ENCODE measurements around the gene ANKRD42. TPM values are rescaled to one million over a fixed set of nuclear protein-coding genes. Genes with fewer than 3 reads are reported as not detected.

ANKRD42 gene
- total RNA-seq, 1 donor from 2014 or later = 7.9 TPM

DNA sequence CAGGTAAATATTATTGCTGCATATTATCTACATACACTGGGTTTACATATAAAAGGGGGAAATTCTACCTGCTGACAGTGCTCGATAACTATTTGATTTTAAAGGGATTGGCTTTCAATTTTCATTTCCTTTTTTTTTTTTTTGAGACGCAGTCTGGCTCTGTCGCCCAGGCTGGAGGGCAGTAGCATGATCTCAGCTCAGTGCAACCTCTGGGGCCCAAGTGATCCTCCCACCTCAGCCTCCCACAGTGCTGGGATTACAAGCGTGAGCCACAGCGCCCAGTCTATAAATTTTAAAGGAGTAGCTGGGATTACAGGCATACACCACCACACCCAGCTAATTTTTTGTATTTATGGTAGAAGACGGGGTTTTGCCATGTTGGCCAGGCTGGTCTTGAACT, 39.7 kb upstream of the ANKRD42 start:
- TF ChIP-seq, protein P1, sequence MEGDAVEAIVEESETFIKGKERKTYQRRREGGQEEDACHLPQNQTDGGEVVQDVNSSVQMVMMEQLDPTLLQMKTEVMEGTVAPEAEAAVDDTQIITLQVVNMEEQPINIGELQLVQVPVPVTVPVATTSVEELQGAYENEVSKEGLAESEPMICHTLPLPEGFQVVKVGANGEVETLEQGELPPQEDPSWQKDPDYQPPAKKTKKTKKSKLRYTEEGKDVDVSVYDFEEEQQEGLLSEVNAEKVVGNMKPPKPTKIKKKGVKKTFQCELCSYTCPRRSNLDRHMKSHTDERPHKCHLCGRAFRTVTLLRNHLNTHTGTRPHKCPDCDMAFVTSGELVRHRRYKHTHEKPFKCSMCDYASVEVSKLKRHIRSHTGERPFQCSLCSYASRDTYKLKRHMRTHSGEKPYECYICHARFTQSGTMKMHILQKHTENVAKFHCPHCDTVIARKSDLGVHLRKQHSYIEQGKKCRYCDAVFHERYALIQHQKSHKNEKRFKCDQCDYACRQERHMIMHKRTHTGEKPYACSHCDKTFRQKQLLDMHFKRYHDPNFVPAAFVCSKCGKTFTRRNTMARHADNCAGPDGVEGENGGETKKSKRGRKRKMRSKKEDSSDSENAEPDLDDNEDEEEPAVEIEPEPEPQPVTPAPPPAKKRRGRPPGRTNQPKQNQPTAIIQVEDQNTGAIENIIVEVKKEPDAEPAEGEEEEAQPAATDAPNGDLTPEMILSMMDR (conservative IDR thresholded peaks at IDR 0.05) = no peak
- no peaks in the 10 kb centered on the region for H3K4me1 Mint-ChIP-seq
- H3K27me3 Mint-ChIP-seq (ENCODE audit: low read depth) = peaks cover 5% of the 10 kb centered on the region
- H3K27ac Mint-ChIP-seq (ENCODE audit: unreplicated experiment) = no peak overlapping the region
- no peaks in the 10 kb centered on the region for H3K9me3 Mint-ChIP-seq
- DNase-seq (ENCODE audit: low read depth, low spot score) = no peak
- H3K36me3 Mint-ChIP-seq (ENCODE audit: low read depth) = no peaks in the 10 kb centered on the region
- H3K4me3 Mint-ChIP-seq = no peak overlapping the region

- H3K27me3 Mint-ChIP-seq (ENCODE audit: low read depth) = peaks cover 5% of the 10 kb centered on the region
- peaks cover 26% of the 10 kb centered on the region for H3K4me1 Mint-ChIP-seq
- H3K4me3 Mint-ChIP-seq = peak overlapping the region; percentile 100
- TF ChIP-seq, protein P1 (conservative IDR thresholded peaks at IDR 0.05) = no peak
- no peaks in the 10 kb centered on the region for H3K9me3 Mint-ChIP-seq
- DNase-seq (ENCODE audit: low read depth, low spot score) = peak; percentile 89
- H3K27ac Mint-ChIP-seq (ENCODE audit: unreplicated experiment) = peak overlapping the region; percentile 76
- H3K36me3 Mint-ChIP-seq (ENCODE audit: low read depth) = peaks cover 6% of the 10 kb centered on the region
These were observed 37.1 kb upstream of the ANKRD42 start for GRCh38 chr11:83156144-83156995.

DNA sequence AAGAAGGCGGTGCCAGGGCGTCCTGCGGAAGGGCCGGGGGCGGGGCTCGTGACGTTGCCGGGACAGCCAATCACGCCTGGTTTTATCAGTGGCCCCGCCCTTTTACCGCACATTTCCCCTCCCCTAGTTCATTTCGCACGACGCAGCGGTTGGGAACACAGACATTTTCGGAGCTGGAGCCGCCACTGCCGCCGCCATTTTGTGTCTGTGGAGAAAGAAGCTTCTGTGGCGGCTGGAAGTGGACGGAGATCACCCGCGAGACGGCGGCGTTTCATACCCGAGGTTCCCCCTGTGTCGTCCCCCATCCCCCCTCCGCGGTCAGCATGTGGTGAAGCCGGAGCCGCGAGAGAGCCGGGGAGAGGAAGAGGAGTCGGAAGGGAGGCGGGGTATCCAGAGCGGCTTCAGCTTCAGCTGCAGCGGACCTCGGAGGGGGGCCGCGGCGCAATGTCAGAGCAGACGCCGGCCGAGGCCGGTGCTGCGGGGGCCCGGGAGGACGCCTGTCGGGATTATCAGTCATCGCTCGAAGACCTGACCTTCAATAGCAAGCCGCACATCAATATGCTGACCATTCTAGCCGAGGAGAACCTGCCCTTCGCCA, 36.4 kb upstream of the ANKRD42 start, which contains the start of gene PCF11:
Gene PCF11, plus strand, starts transcription at position 136 of the 598 bp plus-strand sequence. Its CDS starts 309 bp downstream, at position 445.
- H3K9me3 Mint-ChIP-seq = no peaks in the 10 kb centered on the region
- peaks cover 5% of the 10 kb centered on the region for H3K27me3 Mint-ChIP-seq (ENCODE audit: low read depth)
- H3K4me1 Mint-ChIP-seq = peaks cover 33% of the 10 kb centered on the region
- peaks cover 6% of the 10 kb centered on the region for H3K36me3 Mint-ChIP-seq (ENCODE audit: low read depth)
- H3K4me3 Mint-ChIP-seq = peak within 1 kb of the TSS; percentile 100
- H3K27ac Mint-ChIP-seq (ENCODE audit: unreplicated experiment) = peak within 1 kb of the TSS; percentile 100
- DNase-seq (ENCODE audit: low read depth, low spot score) = no peak
- TF ChIP-seq, protein P1 (conservative IDR thresholded peaks at IDR 0.05) = no peak

GRCh38 chr11:83157594-83158356, 35.7 kb upstream of the ANKRD42 start:
- DNase-seq (ENCODE audit: low read depth, low spot score) = peak; percentile 30
- Mint-ChIP-seq H3K4me1 (peaks cover 35% of the 10 kb centered on the region), H3K27me3 (ENCODE audit: low read depth) (peaks cover 5% of the 10 kb centered on the region), H3K27ac (ENCODE audit: unreplicated experiment) (peak overlapping the region; percentile 100), H3K9me3 (no peaks in the 10 kb centered on the region), H3K36me3 (ENCODE audit: low read depth) (peaks cover 6% of the 10 kb centered on the region), H3K4me3 (peak overlapping the region; percentile 100)
- TF ChIP-seq, protein P1 (conservative IDR thresholded peaks at IDR 0.05) = no peak

GRCh38 chr11:83158357-83158786, 35.1 kb upstream of the ANKRD42 start:
- peaks cover 35% of the 10 kb centered on the region for H3K4me1 Mint-ChIP-seq

More at GRCh38 chr11:83158357-83158786, 35.1 kb upstream of the ANKRD42 start:
- H3K27ac Mint-ChIP-seq (ENCODE audit: unreplicated experiment) = no peak overlapping the region
- H3K4me3 Mint-ChIP-seq = peak overlapping the region; percentile 100
- H3K27me3 Mint-ChIP-seq (ENCODE audit: low read depth) = peaks cover 5% of the 10 kb centered on the region
- H3K36me3 Mint-ChIP-seq (ENCODE audit: low read depth) = peaks cover 6% of the 10 kb centered on the region
- no peak for DNase-seq (ENCODE audit: low read depth, low spot score)
- TF ChIP-seq, protein P1 (conservative IDR thresholded peaks at IDR 0.05) = peak; percentile 13
- H3K9me3 Mint-ChIP-seq = no peaks in the 10 kb centered on the region

All from neural crest cell (in vitro differentiated cells).